LHCN-M2 (cell line): ENCODE data around the gene LRRTM4. TPM values are rescaled to one million over a fixed set of nuclear protein-coding genes. Genes with fewer than 3 reads are reported as not detected.
"Not testable (repeated sequence)": the region's sequence is repeated elsewhere in the genome, so short reads cannot be mapped to it uniquely, and the experiment has no call there.

Experiments
- DNase-seq: peaks from one replicate; pipeline ENCODE4 v3.0.0-alpha.2; 2012; ENCODE audit warnings: low read depth
- total RNA-seq: library from RNA; depleted of rRNA; stranded (reverse); fragments of >200 nt; gene quantifications from 2 replicates; pipeline ENCODE4 v1.2.3, GENCODE V29; 2014

LRRTM4 gene
- total RNA-seq, 1 experiment from 2014 or later, result not detected

GRCh38 chr2:77175266-77175780 lies 346.9 kb downstream of the LRRTM4 start:
- not testable (repeated sequence) for DNase-seq

DNA sequence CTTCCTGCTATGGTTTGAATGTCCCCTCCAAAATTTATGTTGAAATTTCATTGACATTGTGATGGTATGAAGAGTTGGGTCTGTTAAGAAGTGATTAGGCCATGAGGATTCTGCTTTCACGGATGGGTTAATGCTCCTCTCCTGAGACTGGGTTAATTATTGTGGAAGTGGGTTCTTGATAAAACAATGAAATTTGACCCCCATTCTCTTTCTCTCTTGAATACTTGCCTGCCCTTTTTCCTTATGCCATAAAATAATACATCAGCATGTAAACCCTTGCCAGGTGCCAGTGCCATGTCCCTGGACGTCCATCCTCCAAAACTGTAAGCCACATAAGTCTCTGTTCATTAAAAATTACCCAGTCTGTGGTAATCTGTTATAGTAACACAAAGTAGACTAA lies 352.8 kb downstream of the LRRTM4 start:
- DNase-seq, result no peak

DNA sequence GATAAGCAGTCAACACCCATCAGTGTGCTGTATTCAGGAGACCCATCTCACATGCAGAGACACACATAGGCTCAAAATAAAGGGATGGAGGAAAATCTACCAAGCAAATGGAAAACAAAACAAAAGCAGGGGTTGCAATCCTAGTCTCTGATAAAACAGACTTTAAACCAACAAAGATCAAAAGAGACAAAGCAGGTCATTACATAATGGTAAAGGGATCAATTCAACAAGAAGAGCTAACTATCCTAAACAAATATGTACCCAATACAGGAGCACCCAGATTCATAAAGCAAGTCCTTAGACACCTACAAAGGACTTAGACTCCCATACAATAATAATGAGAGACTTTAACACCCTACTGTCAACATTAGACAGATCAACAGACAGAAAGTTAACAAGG lies 358.2 kb downstream of the LRRTM4 start:
- not testable (repeated sequence) for DNase-seq

- no peak for DNase-seq
Observed at GRCh38 chr2:77161009-77161408, 361.2 kb downstream of the LRRTM4 start.

GRCh38 chr2:77156599-77156998 lies 365.6 kb downstream of the LRRTM4 start:
- no peak for DNase-seq

DNA sequence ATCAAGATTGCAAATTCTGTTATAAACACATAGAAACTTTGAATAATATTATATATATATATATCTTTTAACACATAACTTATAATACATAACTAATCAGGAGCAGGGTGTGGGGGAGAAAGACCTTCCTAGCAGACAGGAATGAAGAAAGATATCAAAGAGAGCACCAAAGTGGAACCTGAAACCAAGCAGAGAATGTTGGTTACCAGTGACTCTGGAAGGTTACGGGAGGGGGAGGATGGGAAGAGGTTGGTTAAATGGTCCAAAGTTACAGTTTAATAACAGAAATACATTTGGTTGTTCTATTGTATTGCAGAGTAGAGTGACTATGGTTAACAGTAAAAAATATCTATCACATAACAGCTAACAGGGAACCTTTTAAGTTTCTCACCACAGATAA lies 366.7 kb downstream of the LRRTM4 start:
- DNase-seq, result no peak

- no peak for DNase-seq
Observed at GRCh38 chr2:77149565-77149964, 372.6 kb downstream of the LRRTM4 start.

GRCh38 chr2:77147153-77147552 lies 375.0 kb downstream of the LRRTM4 start:
- no peak for DNase-seq

DNA sequence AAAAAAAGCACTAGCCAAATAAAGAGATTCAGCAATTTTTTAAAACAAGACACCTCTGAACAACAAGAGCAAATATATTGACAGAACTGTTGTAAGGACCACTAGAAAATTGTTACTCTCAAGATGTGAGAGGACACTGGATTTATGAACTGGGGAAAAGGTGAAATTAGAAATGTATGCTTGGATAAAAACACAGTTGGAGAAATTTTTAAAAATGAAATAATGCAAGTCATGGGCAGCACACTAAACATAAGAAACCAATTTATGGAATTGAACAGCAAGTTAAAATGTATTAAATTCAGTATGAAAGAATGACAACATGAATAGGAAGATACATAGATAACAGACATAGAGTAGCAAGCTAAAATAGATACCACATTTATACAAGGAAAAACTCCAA lies 377.4 kb downstream of the LRRTM4 start:
- DNase-seq, result no peak

DNA sequence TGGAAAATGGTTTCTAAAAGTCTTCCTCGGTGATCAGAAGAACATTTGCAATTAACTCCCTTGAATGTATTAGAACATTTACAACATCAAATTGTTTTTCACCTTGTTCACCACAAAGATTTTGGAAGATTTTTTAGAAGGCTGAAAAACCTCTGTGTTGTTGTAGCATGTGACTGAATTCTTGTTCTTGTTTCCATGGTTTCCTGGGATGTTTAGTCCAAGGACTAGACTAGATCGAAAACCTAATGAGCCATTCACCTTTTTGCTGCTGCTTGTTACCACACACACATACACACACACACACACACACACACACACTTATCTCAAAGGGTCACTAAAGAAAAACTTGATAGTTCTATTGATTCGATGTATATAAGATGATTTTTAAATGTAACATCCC lies 380.0 kb downstream of the LRRTM4 start:
- DNase-seq, result no peak

GRCh38 chr2:77128479-77128878 lies 393.7 kb downstream of the LRRTM4 start:
- DNase-seq, result not testable (repeated sequence)

GRCh38 chr2:77127345-77127744 lies 394.8 kb downstream of the LRRTM4 start:
- no peak for DNase-seq

- DNase-seq, result no peak
Observed at GRCh38 chr2:77121518-77121917, 400.7 kb downstream of the LRRTM4 start.

DNA sequence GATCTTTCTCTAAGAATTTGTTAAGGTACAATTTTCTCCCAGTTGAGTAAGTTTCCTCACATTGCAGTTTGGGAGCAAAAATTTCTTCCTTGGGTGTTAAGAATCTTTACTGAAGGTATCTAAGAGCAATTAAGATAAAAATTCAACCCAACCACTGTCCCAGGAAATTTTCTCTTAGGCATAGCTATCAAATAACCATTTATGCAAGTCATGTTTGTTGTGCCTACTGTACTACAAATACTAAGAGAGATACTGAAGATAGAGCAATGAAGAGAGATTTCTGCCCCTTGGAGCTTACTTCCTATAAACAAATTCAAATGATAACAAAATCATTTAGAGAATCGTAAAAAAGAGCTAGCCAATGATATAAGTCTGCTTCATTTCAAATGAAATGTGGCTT lies 402.8 kb downstream of the LRRTM4 start:
- no peak for DNase-seq

- DNase-seq, result no peak
Observed at GRCh38 chr2:77108915-77109314, 413.3 kb downstream of the LRRTM4 start.

- no peak for DNase-seq
Observed at GRCh38 chr2:77105008-77105407, 417.2 kb downstream of the LRRTM4 start.

- no peak for DNase-seq
Observed at GRCh38 chr2:77104554-77104953, 417.6 kb downstream of the LRRTM4 start.

DNA sequence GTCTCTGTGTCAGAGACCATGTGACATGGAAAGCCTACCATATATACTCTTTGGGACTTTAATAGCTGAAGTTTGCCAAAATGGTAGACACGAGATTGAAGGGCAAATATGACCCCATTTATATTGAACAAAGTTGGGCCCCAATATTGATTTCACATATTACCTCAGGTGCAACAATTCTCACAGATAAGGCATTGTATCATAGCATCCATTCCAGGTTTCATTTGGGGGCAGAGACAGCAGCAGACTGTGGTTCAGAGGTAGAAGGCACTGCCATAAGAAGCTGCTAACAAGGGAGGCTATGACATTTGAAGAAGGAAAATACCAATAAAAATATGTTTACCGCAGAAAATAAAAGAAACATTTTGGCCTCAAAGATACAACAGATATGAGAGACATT lies 419.2 kb downstream of the LRRTM4 start:
- no peak for DNase-seq

- DNase-seq, result no peak
Observed at GRCh38 chr2:77101796-77102452, 420.3 kb downstream of the LRRTM4 start.

DNA sequence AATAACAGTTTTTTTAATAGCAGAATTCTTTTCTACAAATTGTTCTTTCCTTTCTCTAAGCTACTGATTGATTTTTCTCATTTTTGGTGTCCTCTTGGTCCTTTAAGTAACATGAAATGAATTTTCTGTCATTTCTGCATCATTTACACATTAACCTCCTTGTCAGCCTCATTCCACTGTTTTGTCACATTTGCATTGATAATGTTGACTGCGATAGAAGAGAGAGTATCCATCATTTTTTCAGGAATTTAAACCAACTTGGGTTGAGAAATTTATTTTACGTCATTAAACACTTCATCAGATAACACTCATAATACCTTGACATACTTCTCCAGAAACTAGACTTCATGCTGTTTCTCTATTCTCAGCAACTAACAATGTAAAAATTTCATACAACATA lies 422.2 kb downstream of the LRRTM4 start:
- DNase-seq, result no peak

GRCh38 chr2:77095525-77095924 lies 426.7 kb downstream of the LRRTM4 start:
- not testable (repeated sequence) for DNase-seq

- no peak for DNase-seq
Observed at GRCh38 chr2:77095096-77095495, 427.1 kb downstream of the LRRTM4 start.

GRCh38 chr2:77088424-77088823 lies 433.8 kb downstream of the LRRTM4 start:
- DNase-seq, result not testable (repeated sequence)

GRCh38 chr2:77087987-77088414 lies 434.2 kb downstream of the LRRTM4 start:
- DNase-seq, result no peak
